ENCODE results near the gene REEP1.

REEP1 gene

GRCh38 chr2:86175828-86176227 is 161.6 kb downstream of the REEP1 start:
- no peak overlapping the region for H3K27ac ChIP-seq (ENCODE audit: extremely low read depth, low read depth, low read length)
- H3K36me3 ChIP-seq (ENCODE audit: control insufficient read depth in 2 of 2, insufficient read depth in 1 of 2, low read length in 2 of 2) = peaks cover 49 to 76% of the 10 kb centered on the region in 2 experiments
- H3K4me3 ChIP-seq (ENCODE audit: low read depth, low read length) = no peak overlapping the region
- TF ChIP-seq SCRT1 (tag by site-specific recombination; IDR thresholded peaks at IDR 0.05; ENCODE audit: borderline replicate concordance) = no peak
- no peak for TF ChIP-seq ZBTB10 (tag by site-specific recombination; IDR thresholded peaks at IDR 0.05)
- TF ChIP-seq ZNF2 (tag by site-specific recombination; IDR thresholded peaks at IDR 0.05) = no peak
- POLR2A ChIA-PET = interaction anchor here (1.6 kb wide), 1 partner anchor 18 kb away, joined by 5 read pairs; no protein-coding TSS in a partner anchor
- CTCF ChIA-PET = no interaction called here
- H3K4me1 ChIP-seq (ENCODE audit: control insufficient read depth, insufficient read depth, low read length) = peaks cover 10% of the 10 kb centered on the region
- no peaks in the 10 kb centered on the region for H3K9me3 ChIP-seq (ENCODE audit: control insufficient read depth, insufficient read depth, low read depth, low read length)

GRCh38 chr2:86174445-86174844 is 163.0 kb downstream of the REEP1 start:
- ChIA-PET POLR2A (no interaction called here), CTCF (no interaction called here)
- H3K27ac ChIP-seq (ENCODE audit: extremely low read depth, low read depth, low read length) = no peak overlapping the region
- H3K4me3 ChIP-seq (ENCODE audit: low read depth, low read length) = no peak overlapping the region
- H3K4me1 ChIP-seq (ENCODE audit: control insufficient read depth, insufficient read depth, low read length) = peaks cover 10% of the 10 kb centered on the region
- TF ChIP-seq, protein P1, sequence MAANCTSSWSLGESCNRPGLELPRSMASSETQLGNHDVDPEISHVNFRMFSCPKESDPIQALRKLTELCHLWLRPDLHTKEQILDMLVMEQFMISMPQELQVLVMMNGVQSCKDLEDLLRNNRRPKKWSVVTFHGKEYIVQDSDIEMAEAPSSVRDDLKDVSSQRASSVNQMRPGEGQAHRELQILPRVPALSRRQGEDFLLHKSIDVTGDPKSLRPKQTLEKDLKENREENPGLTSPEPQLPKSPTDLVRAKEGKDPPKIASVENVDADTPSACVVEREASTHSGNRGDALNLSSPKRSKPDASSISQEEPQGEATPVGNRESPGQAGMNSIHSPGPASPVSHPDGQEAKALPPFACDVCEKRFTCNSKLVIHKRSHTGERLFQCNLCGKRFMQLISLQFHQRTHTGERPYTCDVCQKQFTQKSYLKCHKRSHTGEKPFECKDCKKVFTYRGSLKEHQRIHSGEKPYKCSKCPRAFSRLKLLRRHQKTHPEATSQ (tag by site-specific recombination; IDR thresholded peaks at IDR 0.05) = no peak
- TF ChIP-seq ZBTB21 (tag by site-specific recombination; IDR thresholded peaks at IDR 0.05) (no peak), ZNF76 (tag by site-specific recombination; IDR thresholded peaks at IDR 0.05; ENCODE audit: borderline replicate concordance, low read depth) (no peak), ZNF132 (tag by site-specific recombination; IDR thresholded peaks at IDR 0.05; ENCODE audit: borderline replicate concordance) (no peak), ZNF239 (tag by site-specific recombination; IDR thresholded peaks at IDR 0.05) (no peak), ZNF658 (tag by site-specific recombination; IDR thresholded peaks at IDR 0.05) (no peak), ZNF335 (tag by site-specific recombination; conservative IDR thresholded peaks at IDR 0.05) (no peak)
- peaks cover 51 to 80% of the 10 kb centered on the region in 2 experiments for H3K36me3 ChIP-seq (ENCODE audit: control insufficient read depth in 2 of 2, insufficient read depth in 1 of 2, low read length in 2 of 2)
- H3K9me3 ChIP-seq (ENCODE audit: control insufficient read depth, insufficient read depth, low read depth, low read length) = no peaks in the 10 kb centered on the region

DNA sequence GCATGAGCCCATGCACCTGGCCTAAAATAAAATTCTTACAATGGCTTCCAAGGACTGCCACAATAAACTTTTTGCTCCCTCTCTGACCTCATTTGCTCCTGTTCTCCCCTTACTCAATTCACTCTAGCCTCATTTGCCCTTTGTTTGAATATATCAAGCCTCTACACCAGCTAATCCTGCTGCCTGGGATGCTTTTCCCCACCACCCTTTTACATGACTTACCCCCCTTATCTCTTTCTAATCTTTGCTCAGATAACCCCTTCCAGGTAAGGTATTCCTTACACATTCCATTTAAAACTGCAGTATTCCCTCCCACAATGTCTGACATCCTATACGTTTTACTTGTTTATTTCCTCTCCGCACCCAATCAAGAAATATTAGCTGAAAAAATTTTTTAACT is 164.8 kb downstream of the REEP1 start:
- no peak overlapping the region for H3K4me3 ChIP-seq (ENCODE audit: low read depth, low read length)
- ChIA-PET POLR2A (no interaction called here), CTCF (interaction anchor here (1.2 kb wide), 1 partner anchor 199 kb away, joined by 3 read pairs; no protein-coding TSS in a partner anchor)
- no peak overlapping the region for H3K27ac ChIP-seq (ENCODE audit: extremely low read depth, low read depth, low read length)
- peaks cover 54 to 79% of the 10 kb centered on the region in 2 experiments for H3K36me3 ChIP-seq (ENCODE audit: control insufficient read depth in 2 of 2, insufficient read depth in 1 of 2, low read length in 2 of 2)
- H3K4me1 ChIP-seq (ENCODE audit: control insufficient read depth, insufficient read depth, low read length) = peaks cover 10% of the 10 kb centered on the region
- no peaks in the 10 kb centered on the region for H3K9me3 ChIP-seq (ENCODE audit: control insufficient read depth, insufficient read depth, low read depth, low read length)
- TF ChIP-seq EGR2 (tag by site-specific recombination; IDR thresholded peaks at IDR 0.05; ENCODE audit: low read depth) (no peak), ZNF658 (tag by site-specific recombination; IDR thresholded peaks at IDR 0.05) (no peak), ZFHX2 (tag by site-specific recombination; conservative IDR thresholded peaks at IDR 0.05) (no peak), ZFP3 (tag by site-specific recombination; IDR thresholded peaks at IDR 0.05; ENCODE audit: low read depth) (no peak), ZNF48 (tag by site-specific recombination; IDR thresholded peaks at IDR 0.05) (no peak), ZNF398 (tag by site-specific recombination; IDR thresholded peaks at IDR 0.05) (no peak), ZNF544 (tag by site-specific recombination; IDR thresholded peaks at IDR 0.05) (no peak), ZNF174 (tag by site-specific recombination; IDR thresholded peaks at IDR 0.05) (no peak), KLF8 (tag by site-specific recombination; IDR thresholded peaks at IDR 0.05) (no peak), ZNF654 (tag by site-specific recombination; IDR thresholded peaks at IDR 0.05; ENCODE audit: low read depth) (no peak), ZNF777 (tag by site-specific recombination; IDR thresholded peaks at IDR 0.05; ENCODE audit: borderline replicate concordance) (no peak)
- TF ChIP-seq, protein P2, sequence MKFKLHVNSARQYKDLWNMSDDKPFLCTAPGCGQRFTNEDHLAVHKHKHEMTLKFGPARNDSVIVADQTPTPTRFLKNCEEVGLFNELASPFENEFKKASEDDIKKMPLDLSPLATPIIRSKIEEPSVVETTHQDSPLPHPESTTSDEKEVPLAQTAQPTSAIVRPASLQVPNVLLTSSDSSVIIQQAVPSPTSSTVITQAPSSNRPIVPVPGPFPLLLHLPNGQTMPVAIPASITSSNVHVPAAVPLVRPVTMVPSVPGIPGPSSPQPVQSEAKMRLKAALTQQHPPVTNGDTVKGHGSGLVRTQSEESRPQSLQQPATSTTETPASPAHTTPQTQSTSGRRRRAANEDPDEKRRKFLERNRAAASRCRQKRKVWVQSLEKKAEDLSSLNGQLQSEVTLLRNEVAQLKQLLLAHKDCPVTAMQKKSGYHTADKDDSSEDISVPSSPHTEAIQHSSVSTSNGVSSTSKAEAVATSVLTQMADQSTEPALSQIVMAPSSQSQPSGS (tag by site-specific recombination; IDR thresholded peaks at IDR 0.05; ENCODE audit: low read depth) = no peak
- TF ChIP-seq, protein P3, sequence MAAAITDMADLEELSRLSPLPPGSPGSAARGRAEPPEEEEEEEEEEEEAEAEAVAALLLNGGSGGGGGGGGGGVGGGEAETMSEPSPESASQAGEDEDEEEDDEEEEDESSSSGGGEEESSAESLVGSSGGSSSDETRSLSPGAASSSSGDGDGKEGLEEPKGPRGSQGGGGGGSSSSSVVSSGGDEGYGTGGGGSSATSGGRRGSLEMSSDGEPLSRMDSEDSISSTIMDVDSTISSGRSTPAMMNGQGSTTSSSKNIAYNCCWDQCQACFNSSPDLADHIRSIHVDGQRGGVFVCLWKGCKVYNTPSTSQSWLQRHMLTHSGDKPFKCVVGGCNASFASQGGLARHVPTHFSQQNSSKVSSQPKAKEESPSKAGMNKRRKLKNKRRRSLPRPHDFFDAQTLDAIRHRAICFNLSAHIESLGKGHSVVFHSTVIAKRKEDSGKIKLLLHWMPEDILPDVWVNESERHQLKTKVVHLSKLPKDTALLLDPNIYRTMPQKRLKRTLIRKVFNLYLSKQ (tag by site-specific recombination; IDR thresholded peaks at IDR 0.05; ENCODE audit: borderline replicate concordance) = no peak

All from HEK293 (cell line).